Vagina (tissue), 2 donors: ENCODE results near the gene REV3L.

Experiments used
- CTCF ChIP-seq, 3 experiments: fragments of 450-650 bp in 2 of 3; fragments of 200-600 bp in 1 of 3; sonication (generic) in 1 of 3; IDR thresholded peaks; one replicate each; pipeline ENCODE4 v1.5.1; 2017 to 2019; ENCODE audit warnings: antibody characterized with exemption in 3 of 3, mild to moderate bottlenecking in 2 of 3, moderate library complexity in 2 of 3
- POLR2A ChIP-seq, 2 donors: fragments of 450-650 bp; IDR thresholded peaks; one replicate each; pipeline ENCODE4 v1.6.1; 2017; ENCODE audit warnings: antibody characterized with exemption in 2 of 2, mild to moderate bottlenecking in 2 of 2, moderate library complexity in 2 of 2
- POLR2AphosphoS5 ChIP-seq, 2 donors: sonication (generic); formaldehyde crosslinking; IDR thresholded peaks; one replicate each; pipeline ENCODE4 v1.9.0; 2017; ENCODE audit warnings: antibody characterized with exemption in 2 of 2, mild to moderate bottlenecking in 2 of 2, low read depth in 1 of 2; ENCODE audit not compliant: insufficient read depth in 1 of 2

GRCh38 chr6:111428811-111429210, 54.2 kb downstream of the REV3L start:
- TF ChIP-seq POLR2A (IDR thresholded peaks at IDR 0.05) (no peak), CTCF (IDR thresholded peaks at IDR 0.05) (no peak), POLR2AphosphoS5 (IDR thresholded peaks at IDR 0.05; ENCODE audit: insufficient read depth in 1 of 2, low read depth in 1 of 2) (no peak)
